K562 (cell line): Measurements from ENCODE around the gene MYOCD. TPM values are rescaled to one million over a fixed set of nuclear protein-coding genes. Genes with fewer than 3 reads are reported as not detected.

Experiments
- ATAC-seq: fragments of 200-7000 bp; cut with Tn5 transposase; 3 replicates; pipeline ENCODE4 v1.9.1; 2020; ENCODE audit warnings: moderate library complexity
- BruUV-seq: library from RNA; stranded (reverse); fragments of 400-500 nt; replicated peaks from 2 replicates; lab custom pipeline; 2021; lab: Mats Ljungman, UMichigan
- CTCF ChIA-PET: fragments of 300-600 bp; formaldehyde crosslinking; extraction: SDS; loops from one replicate; lab custom pipeline; 2021; ENCODE audit warnings: low intra/inter-chr PET ratio; lab: Yijun Ruan, JAX
- POLR2A ChIA-PET: fragments of 300-600, 350-650 bp; sonication (Branson Sonifier 250); formaldehyde crosslinking; extraction: SDS; loops from one replicate; lab custom pipeline; 2021; ENCODE audit warnings: antibody characterized with exemption, inconsistent platforms; lab: Yijun Ruan, JAX
- DNase-seq, 4 experiments: peaks; one replicate each; pipeline versions ENCODE4 v3.0.0 to v3.0.0-alpha.2; 2011 to 2018; ENCODE audit warnings: low spot score in 3 of 4, mixed read lengths in 3 of 4; ENCODE audit errors: extremely low read depth in 1 of 4
- FAIRE-seq: peaks from 2 replicates; lab custom pipeline; 2011; peaks lifted over from hg19 to GRCh38; lab: Jason Lieb, UNC
- H2AFZ ChIP-seq: 2 replicates; pipeline ENCODE4 v1.6.0; 2011; ENCODE audit warnings: low read depth, low read length, control low read depth, inconsistent platforms
- H3K27ac ChIP-seq: fragments of 200-600 bp; 3 replicates; pipeline ENCODE4 v1.8.0; 2011; ENCODE audit warnings: low read depth, mild to moderate bottlenecking, control low read depth, inconsistent platforms, low read length, moderate library complexity, mixed read lengths; ENCODE audit errors: extremely low read depth
- H3K27me3 ChIP-seq, 2 experiments: fragments of 300-600 bp in 1 of 2; 2 replicates in 1 of 2; 3 replicates in 1 of 2; pipeline versions ENCODE4 v1.6.0 to v1.8.0; 2011; ENCODE audit warnings: inconsistent platforms in 2 of 2, low read length in 2 of 2, mild to moderate bottlenecking in 1 of 2, mixed read lengths in 1 of 2, moderate library complexity in 1 of 2; ENCODE audit not compliant: control insufficient read depth in 2 of 2, insufficient read depth in 2 of 2
- H3K36me3 ChIP-seq: fragments of 300-600 bp; 3 replicates; pipeline ENCODE4 v1.8.0; 2011; ENCODE audit warnings: mild to moderate bottlenecking, low read length, inconsistent platforms; ENCODE audit not compliant: control insufficient read depth, insufficient read depth
- H3K4me1 ChIP-seq, 2 experiments: fragments of 200-600 bp in 1 of 2; replicated peaks in 1 of 2; 2 replicates in 1 of 2; 3 replicates in 1 of 2; pipeline versions ENCODE4 v1.5.1 to v1.8.0; 2011; ENCODE audit warnings: inconsistent platforms in 2 of 2, low read length in 2 of 2, mild to moderate bottlenecking in 1 of 2, mixed read lengths in 1 of 2, moderate library complexity in 1 of 2; ENCODE audit not compliant: control insufficient read depth in 2 of 2, insufficient read depth in 2 of 2
- H3K4me2 ChIP-seq: 2 replicates; pipeline ENCODE4 v1.6.1; 2011; ENCODE audit warnings: low read length, control low read depth, inconsistent platforms, mixed read lengths; ENCODE audit not compliant: insufficient read depth
- H3K4me3 ChIP-seq: fragments of 200-600 bp; sonication (generic), shearing (Covaris generic); 2 replicates; pipeline ENCODE4 v1.5.1; 2016; ENCODE audit warnings: control low read depth, inconsistent platforms
- H3K79me2 ChIP-seq: fragments of 200-600 bp; 3 replicates; pipeline ENCODE4 v1.8.0; 2011; ENCODE audit warnings: low read length, inconsistent platforms; ENCODE audit not compliant: control insufficient read depth, insufficient read depth
- H3K9ac ChIP-seq, 2 experiments: 2 replicates each; pipeline versions ENCODE4 v1.6.0 to v1.6.1; 2011; ENCODE audit warnings: low read depth in 2 of 2, low read length in 2 of 2, control low read depth in 1 of 2, inconsistent platforms in 1 of 2, mild to moderate bottlenecking in 1 of 2, mixed read lengths in 1 of 2; ENCODE audit not compliant: insufficient read depth in 1 of 2
- H3K9me1 ChIP-seq: one replicate; pipeline ENCODE4 v1.6.0; 2011; ENCODE audit warnings: inconsistent platforms, mild to moderate bottlenecking, low read length, moderate library complexity; ENCODE audit not compliant: control insufficient read depth, insufficient read depth
- H3K9me3 ChIP-seq: replicated peaks from 2 replicates; pipeline ENCODE4 v1.5.1; 2011; ENCODE audit warnings: low read depth, low read length, inconsistent platforms; ENCODE audit not compliant: control insufficient read depth, insufficient read depth
- H4K20me1 ChIP-seq: replicated peaks from 2 replicates; pipeline ENCODE4 v1.6.1; 2011; ENCODE audit warnings: low read length, inconsistent platforms, mixed read lengths; ENCODE audit not compliant: control insufficient read depth, insufficient read depth
- ADNP ChIP-seq: fragments of 200-800 bp; sonication (Bioruptor generic); IDR thresholded peaks from 2 replicates; pipeline ENCODE4 v1.6.1; 2016; ENCODE audit warnings: missing genetic modification characterization, missing compliant biosample characterization
- ATF6 ChIP-seq: sonication (generic); formaldehyde crosslinking; IDR thresholded peaks from 2 replicates; pipeline ENCODE4 v1.4.0; 2020; ENCODE audit warnings: mild to moderate bottlenecking, missing genetic modification reagents
- NBN ChIP-seq: fragments of 450-650 bp; IDR thresholded peaks from 2 replicates; pipeline ENCODE4 v1.6.1; 2016; ENCODE audit warnings: low read depth, mild to moderate bottlenecking
- NEUROD1 ChIP-seq: fragments of 150-350 bp; IDR thresholded peaks from 2 replicates; pipeline ENCODE4 v1.6.1; 2014; ENCODE audit warnings: borderline replicate concordance, low read length, low read depth; ENCODE audit not compliant: partially characterized antibody
- NFATC3 ChIP-seq: fragments of 450-650 bp; IDR thresholded peaks from 2 replicates; pipeline ENCODE4 v1.6.1; 2017; ENCODE audit warnings: mild to moderate bottlenecking
- NFIC ChIP-seq: fragments of 450-650 bp; IDR thresholded peaks from 2 replicates; pipeline ENCODE4 v1.6.1; 2017; ENCODE audit warnings: mild to moderate bottlenecking, inconsistent platforms
- POLR3G ChIP-seq: IDR thresholded peaks from 2 replicates; pipeline ENCODE4 v1.6.1; 2011; ENCODE audit not compliant: insufficient read length, insufficient replicate concordance; ENCODE audit errors: extremely low read depth
- PYGO2 ChIP-seq: fragments of 450-650 bp; IDR thresholded peaks from 2 replicates; pipeline ENCODE4 v1.6.1; 2016; ENCODE audit warnings: mild to moderate bottlenecking, missing genetic modification characterization, moderate library complexity, missing compliant biosample characterization
- RBBP5 ChIP-seq: fragments of 200-600 bp; sonication (generic); IDR thresholded peaks from 2 replicates; pipeline ENCODE4 v1.6.1; 2012; ENCODE audit warnings: borderline replicate concordance, mild to moderate bottlenecking, low read length, control low read depth, inconsistent platforms; ENCODE audit not compliant: insufficient read depth, poor library complexity, severe bottlenecking
- SRF ChIP-seq, 2 experiments: fragments of 250-450, 450-650 bp in 1 of 2; sonication (Bioruptor Pico) in 1 of 2; sonication (generic) in 1 of 2; formaldehyde crosslinking; IDR thresholded peaks; 2 replicates each; pipeline versions ENCODE4 v1.5.0 to v1.5.1; 2020 to 2022; ENCODE audit warnings: mild to moderate bottlenecking in 1 of 2, missing genetic modification reagents in 1 of 2
- TCFL5 ChIP-seq: fragments of 250-450 bp; sonication (Bioruptor Pico); conservative IDR thresholded peaks from 2 replicates; pipeline ENCODE4 v1.6.1; 2021; ENCODE audit warnings: mild to moderate bottlenecking, moderate library complexity, matching md5 sums
- ZNF197 ChIP-seq: fragments of 200-800 bp; sonication (Bioruptor generic); IDR thresholded peaks from 2 replicates; pipeline ENCODE4 v1.6.1; 2016; ENCODE audit warnings: low read depth, missing genetic modification characterization, missing compliant biosample characterization
- WGBS: fragments of 100-300 bp; shearing (Covaris generic); methylation state at CpG from one replicate; pipeline ENCODE4 v1.1.6; 2016; ENCODE audit warnings: low coverage, mixed read lengths; ENCODE audit not compliant: insufficient coverage; ENCODE audit errors: missing lambda C conversion rate; 5-methylcytosine and 5-hydroxymethylcytosine counted together
- in situ Hi-C: fragments of 300-500 bp; cut with MboI; formaldehyde crosslinking; loops from 4 replicates; pipeline ENCODE4 v1.15.0; 2018; ENCODE audit warnings: inconsistent platforms, mixed read lengths
- intact Hi-C: fragments of 100-400 bp; cut with micrococcal nuclease; formaldehyde crosslinking; loops from 2 replicates; pipeline ENCODE4 v1.14.2; 2022
- polyA plus RNA-seq, 8 experiments: library from polyadenylated mRNA; depleted of rRNA in 4 of 8; stranded (reverse) in 5 of 8; unstranded in 3 of 8; fragments of >200 nt; fragmentation: Nextera tagmentation in 2 of 8; fragmentation: Illumina TruSeq in 1 of 8; extraction: Ambion mirVana in 2 of 8; extraction: Trizol in 1 of 8; gene quantifications; 2 replicates each; pipeline versions ENCODE4 v1.2.1 to v1.2.3, GENCODE V29; 2011 to 2014; ENCODE audit warnings: inconsistent platforms in 1 of 8, missing spikeins in 1 of 8
- total RNA-seq, 7 experiments: library from RNA; depleted of rRNA in 6 of 7; stranded (reverse); fragments of >200 nt in 6 of 7; fragmentation: Illumina TruSeq in 2 of 7; extraction: Trizol in 2 of 7; gene quantifications; 2 replicates each; pipeline versions ENCODE4 v1.2.1 to v1.2.3, GENCODE V29; 2011 to 2021; ENCODE audit warnings: low replicate concordance in 1 of 7
- TF ChIP-seq, protein P1 (sequence below), 2 experiments: fragments of 450-650 bp; conservative IDR thresholded peaks; 2 replicates each; pipeline ENCODE4 v1.6.1; 2017; ENCODE audit warnings: mild to moderate bottlenecking in 2 of 2, moderate library complexity in 2 of 2
- TF ChIP-seq, protein P2 (sequence below), 3 experiments: fragments of 200-800 bp in 1 of 3; sonication (Bioruptor generic) in 1 of 3; sonication (generic) in 1 of 3; formaldehyde crosslinking in 1 of 3; IDR thresholded peaks; 2 replicates each; pipeline versions ENCODE4 v1.6.1 to v1.8.0; 2016 to 2022; ENCODE audit warnings: mild to moderate bottlenecking in 2 of 3, missing compliant biosample characterization in 2 of 3, missing genetic modification characterization in 2 of 3, missing genetic modification reagents in 1 of 3

Gene MYOCD
- total and polyA plus RNA-seq, 9 of the 15 experiments (the other 6 are each of a cell fraction or from before 2014, with no cell fraction given), result not detected

DNA sequence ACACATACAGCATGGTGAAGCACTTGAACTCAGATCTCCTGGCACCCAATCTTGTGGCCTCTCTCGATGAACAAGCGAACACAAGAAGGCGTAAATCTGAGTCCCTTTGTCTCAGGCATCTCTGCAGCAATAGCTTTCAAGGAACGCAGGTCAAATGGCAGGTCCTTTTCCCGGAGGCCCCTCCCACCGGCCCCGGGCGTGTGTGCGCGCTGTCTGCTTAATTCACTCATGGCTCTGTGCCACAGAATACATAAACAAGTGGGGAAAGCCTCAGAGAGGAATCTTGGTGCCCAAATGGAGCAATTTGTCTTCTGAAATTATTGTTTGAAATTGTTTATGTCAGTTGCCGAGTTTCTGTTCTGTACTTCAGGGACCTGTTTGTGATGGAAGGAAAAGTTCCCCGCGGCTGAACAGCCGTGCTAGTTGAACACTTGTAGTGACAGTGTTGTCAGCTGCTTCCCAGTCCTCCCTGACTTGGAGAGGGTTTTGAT is 14.8 kb downstream of the MYOCD start:
- ATAC-seq, result no peak
- BruUV-seq, result no TSS peak
- whole genome bisulfite sequencing, result under 1% methylated on average over 9 of the region's 14 CpGs

More for the DNA sequence above, 14.8 kb downstream of the MYOCD start:
- H3K9me1 ChIP-seq, result no peaks in the 10 kb centered on the region
- no peak overlapping the region for H2AFZ ChIP-seq
- POLR2A ChIA-PET, result no interaction called here
- H3K4me3 ChIP-seq, result no peak overlapping the region
- no peaks in the 10 kb centered on the region for H4K20me1 ChIP-seq
- peaks cover 0 to 5% of the 10 kb centered on the region in 2 experiments; a peak in 1 of 5 replicates for H3K27me3 ChIP-seq
- DNase-seq, result no peak
- in situ Hi-C loops (no loop called here), intact Hi-C loops (no loop called here)
- no peaks in the 10 kb centered on the region for H3K36me3 ChIP-seq
- H3K4me2 ChIP-seq, result no peak overlapping the region
- no peak overlapping the region for H3K27ac ChIP-seq
- no peaks in the 10 kb centered on the region for H3K9me3 ChIP-seq
- no peaks in the 10 kb centered on the region for H3K79me2 ChIP-seq
- no peak for TF ChIP-seq PYGO2 (tag)
- no peak for TF ChIP-seq ADNP (tag)
- TF ChIP-seq NEUROD1, result no peak
- no peak for TF ChIP-seq NBN
- TF ChIP-seq, protein P1, sequence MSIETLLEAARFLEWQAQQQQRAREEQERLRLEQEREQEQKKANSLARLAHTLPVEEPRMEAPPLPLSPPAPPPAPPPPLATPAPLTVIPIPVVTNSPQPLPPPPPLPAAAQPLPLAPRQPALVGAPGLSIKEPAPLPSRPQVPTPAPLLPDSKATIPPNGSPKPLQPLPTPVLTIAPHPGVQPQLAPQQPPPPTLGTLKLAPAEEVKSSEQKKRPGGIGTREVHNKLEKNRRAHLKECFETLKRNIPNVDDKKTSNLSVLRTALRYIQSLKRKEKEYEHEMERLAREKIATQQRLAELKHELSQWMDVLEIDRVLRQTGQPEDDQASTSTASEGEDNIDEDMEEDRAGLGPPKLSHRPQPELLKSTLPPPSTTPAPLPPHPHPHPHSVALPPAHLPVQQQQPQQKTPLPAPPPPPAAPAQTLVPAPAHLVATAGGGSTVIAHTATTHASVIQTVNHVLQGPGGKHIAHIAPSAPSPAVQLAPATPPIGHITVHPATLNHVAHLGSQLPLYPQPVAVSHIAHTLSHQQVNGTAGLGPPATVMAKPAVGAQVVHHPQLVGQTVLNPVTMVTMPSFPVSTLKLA (conservative IDR thresholded peaks at IDR 0.05), result no peak
- TF ChIP-seq ZNF197, result no peak
- no peak for TF ChIP-seq RBBP5
- TF ChIP-seq TCFL5 (CRISPR knock-in tag), result no peak
- TF ChIP-seq POLR3G, result no peak
- TF ChIP-seq NFIC, result no peak
- no peak for TF ChIP-seq SRF (CRISPR knock-in tag; IDR thresholded peaks at IDR 0.05)
- no peak for TF ChIP-seq NFATC3
- no peak for TF ChIP-seq ATF6 (CRISPR knock-in tag)
- TF ChIP-seq, protein P2, sequence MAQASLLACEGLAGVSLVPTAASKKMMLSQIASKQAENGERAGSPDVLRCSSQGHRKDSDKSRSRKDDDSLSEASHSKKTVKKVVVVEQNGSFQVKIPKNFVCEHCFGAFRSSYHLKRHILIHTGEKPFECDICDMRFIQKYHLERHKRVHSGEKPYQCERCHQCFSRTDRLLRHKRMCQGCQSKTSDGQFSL (CRISPR knock-in tag; IDR thresholded peaks at IDR 0.05), result no peak
- TF ChIP-seq, protein P2 (tag; IDR thresholded peaks at IDR 0.05), result no peak
- H3K4me1 ChIP-seq, result no peaks in the 10 kb centered on the region; a peak in 1 of 5 replicates
- H3K9ac ChIP-seq, result no peak overlapping the region
- FAIRE-seq, result no peak
- CTCF ChIA-PET, result no interaction called here
